A549 (cell line): ENCODE data around the gene RPS6KA2. TPM values are rescaled to one million over a fixed set of nuclear protein-coding genes. Genes with fewer than 3 reads are reported as not detected.
"Not testable (repeated sequence)": the region's sequence is repeated elsewhere in the genome, so short reads cannot be mapped to it uniquely, and the experiment has no call there.

ENCODE experiments used
- ATAC-seq, 2 experiments: fragments of 200-7000 bp in 1 of 2; fragments of >200 bp in 1 of 2; cut with Nextera tagmentation in 1 of 2; cut with Tn5 transposase in 1 of 2; 3 replicates each; pipeline versions ENCODE4 v1.8.0 to v1.9.1; 2018 to 2020; ENCODE audit warnings: mild to moderate bottlenecking in 1 of 2, moderate library complexity in 1 of 2
- CTCF ChIA-PET: fragments of 300-600 bp; sonication (Branson Sonifier 250); formaldehyde crosslinking; extraction: SDS; loops from one replicate; lab custom pipeline; 2021; ENCODE audit warnings: antibody characterized with exemption, inconsistent platforms; lab: Yijun Ruan, JAX
- POLR2A ChIA-PET: fragments of 350-600 bp; formaldehyde crosslinking; extraction: SDS; loops from one replicate; lab custom pipeline; 2021; ENCODE audit warnings: antibody characterized with exemption, inconsistent platforms; lab: Yijun Ruan, JAX
- DNase-seq, 2 experiments: peaks; one replicate each; pipeline versions ENCODE4 v3.0.0 to v3.0.0-alpha.2; 2011 to 2016; ENCODE audit warnings: low read depth in 1 of 2, low spot score in 1 of 2
- FAIRE-seq: peaks from 2 replicates; lab custom pipeline; 2011; peaks lifted over from hg19 to GRCh38; lab: Jason Lieb, UNC
- H3K27ac ChIP-seq, 2 experiments: fragments of >200 bp; sonication (Bioruptor Twin); formaldehyde crosslinking; 3 replicates each; pipeline ENCODE4 v1.5.1; 2016 to 2017
- H3K4me1 ChIP-seq: fragments of >200 bp; sonication (Bioruptor Twin); formaldehyde crosslinking; 3 replicates; pipeline ENCODE4 v1.6.1; 2016
- H3K4me2 ChIP-seq: fragments of >200 bp; sonication (Bioruptor Twin); formaldehyde crosslinking; 3 replicates; pipeline ENCODE4 v1.6.1; 2016
- H3K4me3 ChIP-seq: fragments of >200 bp; sonication (Bioruptor Twin); formaldehyde crosslinking; 3 replicates; pipeline ENCODE4 v1.5.1; 2016
- H3K9me3 ChIP-seq: fragments of >200 bp; sonication (Bioruptor Twin); formaldehyde crosslinking; 3 replicates; pipeline ENCODE4 v1.6.1; 2016
- BCL3 ChIP-seq: fragments of >200 bp; sonication (Bioruptor Twin); formaldehyde crosslinking; IDR thresholded peaks from 3 replicates; pipeline ENCODE4 v1.6.1; 2016
- BHLHE40 ChIP-seq: IDR thresholded peaks from 2 replicates; pipeline ENCODE4 v1.6.1; 2012; ENCODE audit warnings: low read depth, low read length, inconsistent platforms
- CBX2 ChIP-seq: fragments of 200-600 bp; sonication (generic); IDR thresholded peaks from 2 replicates; pipeline ENCODE4 v1.6.1; 2016; ENCODE audit warnings: low read depth, mild to moderate bottlenecking, borderline replicate concordance
- CHD2 ChIP-seq: fragments of 150-350 bp; IDR thresholded peaks from 2 replicates; pipeline ENCODE4 v1.6.1; 2014; ENCODE audit warnings: low read length; ENCODE audit not compliant: partially characterized antibody
- E2F6 ChIP-seq: IDR thresholded peaks from 2 replicates; pipeline ENCODE4 v1.6.1; 2012; ENCODE audit warnings: low read depth, borderline replicate concordance
- EHF ChIP-seq: fragments of 250-450 bp; sonication (Bioruptor Pico); IDR thresholded peaks from 2 replicates; pipeline ENCODE4 v1.5.0; 2020; ENCODE audit warnings: mild to moderate bottlenecking
- FOSB ChIP-seq: fragments of 250-450 bp; sonication (Bioruptor Pico); IDR thresholded peaks from 2 replicates; pipeline ENCODE4 v1.5.0; 2020; ENCODE audit warnings: mild to moderate bottlenecking, moderate library complexity
- HDAC2 ChIP-seq: fragments of 200-600 bp; sonication (generic); IDR thresholded peaks from 2 replicates; pipeline ENCODE4 v1.6.1; 2016
- HEYL ChIP-seq: fragments of 250-450 bp; sonication (Bioruptor Pico); IDR thresholded peaks from 2 replicates; pipeline ENCODE4 v1.8.0; 2021; ENCODE audit warnings: mild to moderate bottlenecking, moderate library complexity
- HOXA7 ChIP-seq: fragments of 250-450 bp; sonication (Bioruptor Pico); IDR thresholded peaks from 2 replicates; pipeline ENCODE4 v1.5.0; 2020; ENCODE audit warnings: mild to moderate bottlenecking, moderate library complexity
- HOXB5 ChIP-seq: fragments of 250-450 bp; sonication (Bioruptor Pico); IDR thresholded peaks from 2 replicates; pipeline ENCODE4 v1.5.0; 2020; ENCODE audit warnings: mild to moderate bottlenecking, moderate library complexity
- JUN ChIP-seq, 2 experiments: fragments of >200 bp; sonication (Bioruptor Twin); formaldehyde crosslinking; IDR thresholded peaks; 2 replicates in 1 of 2; 3 replicates in 1 of 2; pipeline ENCODE4 v1.6.1; 2016 to 2017
- KDM1A ChIP-seq: fragments of 200-600 bp; sonication (generic); IDR thresholded peaks from 2 replicates; pipeline ENCODE4 v1.6.1; 2016; ENCODE audit warnings: low read depth, mild to moderate bottlenecking
- MAZ ChIP-seq: fragments of 150-350 bp; IDR thresholded peaks from 2 replicates; pipeline ENCODE4 v1.6.1; 2014; ENCODE audit warnings: antibody characterized with exemption, low read depth, low read length, borderline replicate concordance
- NR3C1 ChIP-seq: fragments of >200 bp; sonication (Bioruptor Twin); formaldehyde crosslinking; IDR thresholded peaks from 3 replicates; pipeline ENCODE4 v1.6.1; 2017
- POLR2A ChIP-seq: IDR thresholded peaks from 2 replicates; pipeline ENCODE4 v1.6.1; 2012; ENCODE audit warnings: mild to moderate bottlenecking, low read length
- RAD21 ChIP-seq, 2 experiments: fragments of >200 bp in 1 of 2; sonication (Bioruptor Twin) in 1 of 2; formaldehyde crosslinking in 1 of 2; IDR thresholded peaks in 1 of 2; conservative IDR thresholded peaks in 1 of 2; 2 replicates in 1 of 2; 3 replicates in 1 of 2; pipeline ENCODE4 v1.6.1; 2012 to 2018; ENCODE audit warnings: inconsistent platforms in 1 of 2
- RARB ChIP-seq: fragments of 250-450 bp; sonication (Bioruptor Pico); IDR thresholded peaks from 2 replicates; pipeline ENCODE4 v1.8.0; 2021; ENCODE audit warnings: mild to moderate bottlenecking, moderate library complexity
- RFX5 ChIP-seq: fragments of 450-650 bp; IDR thresholded peaks from 2 replicates; pipeline ENCODE4 v1.7.1; 2014; ENCODE audit warnings: antibody characterized with exemption, mild to moderate bottlenecking, moderate library complexity
- RNF2 ChIP-seq: fragments of 200-600 bp; sonication (generic); IDR thresholded peaks from 2 replicates; pipeline ENCODE4 v1.6.1; 2016; ENCODE audit warnings: low read depth, mild to moderate bottlenecking, antibody characterized with exemption, moderate library complexity, borderline replicate concordance
- SMC3 ChIP-seq: fragments of >200 bp; sonication (Bioruptor Twin); formaldehyde crosslinking; IDR thresholded peaks from 3 replicates; pipeline ENCODE4 v1.6.1; 2018; ENCODE audit warnings: inconsistent platforms
- ZFP36 ChIP-seq: fragments of 450-650 bp; IDR thresholded peaks from 2 replicates; pipeline ENCODE4 v1.6.1; 2014; ENCODE audit warnings: borderline replicate concordance; ENCODE audit not compliant: partially characterized antibody
- ZNF302 ChIP-seq: fragments of 250-450 bp; sonication (Bioruptor Pico); IDR thresholded peaks from 2 replicates; pipeline ENCODE4 v1.9.0; 2021; ENCODE audit warnings: inconsistent platforms, mild to moderate bottlenecking, moderate library complexity
- ZSCAN20 ChIP-seq: fragments of 250-450 bp; sonication (Bioruptor Pico); IDR thresholded peaks from 2 replicates; pipeline ENCODE4 v1.8.0; 2022; ENCODE audit warnings: mild to moderate bottlenecking, moderate library complexity
- WGBS: methylation state at CpG from one replicate; pipeline ENCODE4 v1.1.6; 2017; ENCODE audit errors: missing lambda C conversion rate; 5-methylcytosine and 5-hydroxymethylcytosine counted together
- polyA plus RNA-seq, 4 experiments: library from polyadenylated mRNA; depleted of rRNA in 3 of 4; stranded (reverse); fragments of >200 nt; fragmentation: RNase III in 1 of 4; extraction: RNeasy Plus Mini Kit Qiagen cat#74134 plus additional on column Dnase treatment in 1 of 4; gene quantifications; 2 replicates in 3 of 4; 3 replicates in 1 of 4; pipeline ENCODE4 v1.2.3, GENCODE V29; 2011 to 2017
- TF ChIP-seq, protein P1 (sequence below): fragments of 250-450 bp; sonication (Bioruptor Pico); IDR thresholded peaks from 2 replicates; pipeline ENCODE4 v1.5.0; 2021; ENCODE audit warnings: mild to moderate bottlenecking, moderate library complexity, borderline replicate concordance

Gene RPS6KA2
- polyA plus RNA-seq, 2 of the 4 experiments (the other 2 are of a cell fraction), result 0.19 TPM; not detected in 1

DNA sequence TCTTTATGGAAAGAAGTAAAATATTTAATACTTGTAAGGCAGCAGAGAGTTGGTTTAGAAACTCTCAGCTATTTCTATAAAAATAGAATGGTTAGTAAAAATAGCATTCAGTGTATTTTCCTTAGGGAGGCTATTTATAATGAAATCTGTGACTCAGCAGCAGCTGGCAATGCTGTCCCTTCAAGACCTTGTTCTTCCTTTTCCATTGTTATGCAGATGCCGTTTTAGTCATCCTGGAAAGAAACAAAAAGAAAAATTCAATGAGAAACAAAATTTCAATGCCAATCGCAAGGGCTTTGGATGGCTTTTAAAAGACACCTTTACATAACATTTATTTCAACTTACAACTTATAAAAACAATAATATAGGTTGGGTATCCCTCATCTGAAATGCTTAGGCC is 261.8 kb downstream of the RPS6KA2 start:
- Histone ChIP-seq H3K9me3 (no peaks in the 10 kb centered on the region), H3K4me3 (no peak overlapping the region), H3K4me1 (no peaks in the 10 kb centered on the region), H3K27ac (no peak overlapping the region), H3K4me2 (no peak overlapping the region)
- CTCF ChIA-PET, result interaction anchor here (1.3 kb wide), 1 partner anchor 52 kb away, joined by 3 read pairs; no protein-coding TSS in a partner anchor
- 74% methylated on average over 2 of the region's 2 CpGs for WGBS
- POLR2A ChIA-PET, result no interaction called here
- TF ChIP-seq MAZ (no peak), ZNF302 (CRISPR knock-in tag) (no peak), FOSB (CRISPR knock-in tag) (no peak), HOXB5 (CRISPR knock-in tag) (no peak), RARB (CRISPR knock-in tag) (no peak), E2F6 (no peak), SMC3 (no peak), KDM1A (no peak), BHLHE40 (no peak), HDAC2 (no peak), POLR2A (no peak)
- FAIRE-seq, result no peak
- DNase-seq, result no peak
- no peak for ATAC-seq

GRCh38 chr6:166364456-166364855 is 262.6 kb downstream of the RPS6KA2 start:
- ChIA-PET POLR2A (no interaction called here), CTCF (no interaction called here)
- Histone ChIP-seq H3K4me1 (no peaks in the 10 kb centered on the region), H3K4me2 (no peak overlapping the region), H3K4me3 (no peak overlapping the region), H3K9me3 (no peaks in the 10 kb centered on the region), H3K27ac (no peak overlapping the region)
- ATAC-seq (no peak), DNase-seq (no peak), FAIRE-seq (no peak)
- WGBS, result 82% methylated on average over 7 of the region's 7 CpGs
- TF ChIP-seq SMC3 (no peak), FOSB (CRISPR knock-in tag) (no peak), BCL3 (no peak), ZFP36 (no peak), NR3C1 (no peak), JUN (IDR thresholded peaks at IDR 0.05) (no peak)

GRCh38 chr6:166362427-166362826 is 264.6 kb downstream of the RPS6KA2 start:
- CTCF ChIA-PET, H3K4me1 ChIP-seq, ATAC-seq, H3K9me3 ChIP-seq, DNase-seq, POLR2A ChIA-PET, H3K4me3 ChIP-seq, H3K27ac ChIP-seq, FAIRE-seq, H3K4me2 ChIP-seq: not testable (repeated sequence)
- WGBS, result 71% methylated on average over 4 of the region's 4 CpGs

GRCh38 chr6:166361077-166361429 is 266.0 kb downstream of the RPS6KA2 start:
- Histone ChIP-seq H3K4me3 (no peak overlapping the region), H3K4me1 (no peaks in the 10 kb centered on the region), H3K27ac (no peak overlapping the region), H3K4me2 (no peak overlapping the region), H3K9me3 (no peaks in the 10 kb centered on the region)
- TF ChIP-seq SMC3 (no peak), RAD21 (conservative IDR thresholded peaks at IDR 0.05 in 1 of 2, IDR thresholded peaks at IDR 0.05 in 1 of 2) (no peak), KDM1A (no peak), CHD2 (no peak), EHF (CRISPR knock-in tag) (no peak), BCL3 (no peak), HEYL (CRISPR knock-in tag) (no peak), RFX5 (no peak), ZSCAN20 (CRISPR knock-in tag) (no peak), BHLHE40 (no peak), ZFP36 (no peak), RNF2 (no peak), HOXA7 (no peak), CBX2 (no peak), POLR2A (no peak)
- TF ChIP-seq, protein P1, sequence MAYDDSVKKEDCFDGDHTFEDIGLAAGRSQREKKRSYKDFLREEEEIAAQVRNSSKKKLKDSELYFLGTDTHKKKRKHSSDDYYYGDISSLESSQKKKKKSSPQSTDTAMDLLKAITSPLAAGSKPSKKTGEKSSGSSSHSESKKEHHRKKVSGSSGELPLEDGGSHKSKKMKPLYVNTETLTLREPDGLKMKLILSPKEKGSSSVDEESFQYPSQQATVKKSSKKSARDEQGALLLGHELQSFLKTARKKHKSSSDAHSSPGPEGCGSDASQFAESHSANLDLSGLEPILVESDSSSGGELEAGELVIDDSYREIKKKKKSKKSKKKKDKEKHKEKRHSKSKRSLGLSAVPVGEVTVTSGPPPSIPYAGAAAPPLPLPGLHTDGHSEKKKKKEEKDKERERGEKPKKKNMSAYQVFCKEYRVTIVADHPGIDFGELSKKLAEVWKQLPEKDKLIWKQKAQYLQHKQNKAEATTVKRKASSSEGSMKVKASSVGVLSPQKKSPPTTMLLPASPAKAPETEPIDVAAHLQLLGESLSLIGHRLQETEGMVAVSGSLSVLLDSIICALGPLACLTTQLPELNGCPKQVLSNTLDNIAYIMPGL, result no peak
- no peak for DNase-seq
- CTCF ChIA-PET, result no interaction called here
- 65% methylated on average over 3 of the region's 3 CpGs for WGBS
- POLR2A ChIA-PET, result no interaction called here
- FAIRE-seq, result no peak
- no peak for ATAC-seq
